ENCODE measurements around the gene ANGEL1. TPM values are rescaled to one million over a fixed set of nuclear protein-coding genes. Genes with fewer than 3 reads are reported as not detected.

The ANGEL1 gene
- polyA plus RNA-seq, 1 donor = 29.2 TPM

GRCh38 chr14:76752744-76753143 is 59.9 kb downstream of the ANGEL1 start:
- WGBS (ENCODE audit: insufficient coverage, low lambda C conversion rate) = no CpG with 5 or more reads among the region's 6 CpGs
- Histone ChIP-seq H3K27me3 (ENCODE audit: control insufficient read depth, insufficient read depth, low read length) (peaks cover 2% of the 10 kb centered on the region), H3K4me3 (ENCODE audit: low read length) (no peak overlapping the region), H3K36me3 (ENCODE audit: control insufficient read depth, insufficient read depth, low read length) (no peaks in the 10 kb centered on the region), H3K9me3 (ENCODE audit: control insufficient read depth, low read depth, low read length) (no peaks in the 10 kb centered on the region), H3K27ac (ENCODE audit: low read length) (no peak overlapping the region), H3K4me1 (ENCODE audit: control insufficient read depth, insufficient read depth, low read length) (no peaks in the 10 kb centered on the region)
- no peak for DNase-seq

- DNase-seq = no peak
- Histone ChIP-seq H3K27me3 (ENCODE audit: control insufficient read depth, insufficient read depth, low read length) (no peaks in the 10 kb centered on the region), H3K27ac (ENCODE audit: low read length) (no peak overlapping the region), H3K4me3 (ENCODE audit: low read length) (no peak overlapping the region), H3K4me1 (ENCODE audit: control insufficient read depth, insufficient read depth, low read length) (no peaks in the 10 kb centered on the region), H3K36me3 (ENCODE audit: control insufficient read depth, insufficient read depth, low read length) (no peaks in the 10 kb centered on the region), H3K9me3 (ENCODE audit: control insufficient read depth, low read depth, low read length) (no peaks in the 10 kb centered on the region)
- no CpG with 5 or more reads among the region's 7 CpGs for WGBS (ENCODE audit: insufficient coverage, low lambda C conversion rate)
Measured at GRCh38 chr14:76742966-76743365, 69.7 kb downstream of the ANGEL1 start.

DNA sequence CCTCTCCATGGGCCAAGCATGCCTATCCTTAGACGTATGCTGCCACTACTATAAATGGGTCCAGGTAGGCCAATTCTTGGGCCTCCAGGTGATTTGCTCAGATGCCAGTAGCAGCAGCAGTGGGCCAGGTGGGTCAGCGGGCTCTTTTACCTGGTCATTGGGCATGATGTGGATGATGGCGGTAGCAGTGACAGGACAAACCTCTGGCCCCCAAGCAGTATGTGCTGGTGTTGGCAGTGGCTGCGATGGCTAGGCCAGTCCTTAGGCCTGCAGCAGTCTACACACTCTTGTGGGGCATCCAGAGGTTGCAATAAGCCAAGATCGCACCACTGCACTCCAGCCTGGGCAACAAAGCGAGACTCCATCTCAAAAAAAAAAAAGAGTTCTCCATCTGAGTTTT is 70.5 kb downstream of the ANGEL1 start:
- Histone ChIP-seq H3K27me3 (ENCODE audit: control insufficient read depth, insufficient read depth, low read length) (no peaks in the 10 kb centered on the region), H3K9me3 (ENCODE audit: control insufficient read depth, low read depth, low read length) (no peaks in the 10 kb centered on the region), H3K27ac (ENCODE audit: low read length) (no peak overlapping the region), H3K36me3 (ENCODE audit: control insufficient read depth, insufficient read depth, low read length) (no peaks in the 10 kb centered on the region), H3K4me1 (ENCODE audit: control insufficient read depth, insufficient read depth, low read length) (no peaks in the 10 kb centered on the region), H3K4me3 (ENCODE audit: low read length) (no peak overlapping the region)
- no peak for DNase-seq
- WGBS (ENCODE audit: insufficient coverage, low lambda C conversion rate) = no CpG with 5 or more reads among the region's 6 CpGs

DNA sequence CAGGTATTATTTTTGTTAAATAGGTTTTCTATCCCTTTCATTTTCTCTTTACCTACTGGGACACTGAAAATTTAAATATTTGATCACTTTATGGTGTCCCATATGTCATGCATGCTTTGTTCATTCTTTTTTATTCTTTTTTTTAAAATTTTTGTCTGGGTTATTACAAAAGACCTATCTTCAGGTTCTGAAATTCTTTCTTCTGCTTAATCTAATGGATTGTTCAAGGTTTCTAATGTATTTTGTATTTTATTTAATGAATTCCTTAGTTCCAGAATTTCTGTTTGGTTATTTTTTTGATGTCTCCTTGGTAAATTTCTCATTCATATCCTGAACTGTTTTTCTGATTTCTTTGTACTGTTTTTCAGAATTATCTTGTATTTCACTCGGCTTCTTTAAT is 71.6 kb downstream of the ANGEL1 start:
- DNase-seq = no peak
- H3K4me3 ChIP-seq (ENCODE audit: low read length) = no peak overlapping the region
- no peaks in the 10 kb centered on the region for H3K27me3 ChIP-seq (ENCODE audit: control insufficient read depth, insufficient read depth, low read length)
- H3K9me3 ChIP-seq (ENCODE audit: control insufficient read depth, low read depth, low read length) = no peaks in the 10 kb centered on the region
- WGBS (ENCODE audit: insufficient coverage, low lambda C conversion rate) = 80% methylated on average over 1 of the region's 1 CpG
- no peaks in the 10 kb centered on the region for H3K4me1 ChIP-seq (ENCODE audit: control insufficient read depth, insufficient read depth, low read length)
- H3K36me3 ChIP-seq (ENCODE audit: control insufficient read depth, insufficient read depth, low read length) = no peaks in the 10 kb centered on the region
- H3K27ac ChIP-seq (ENCODE audit: low read length) = no peak overlapping the region

Other genes with a start within 250 kb of the ANGEL1 start
- 16.4 TPM for gene VASH1, start 51.4 kb downstream of the ANGEL1 start, polyA plus RNA-seq
- gene LRRC74A, start 13.5 kb upstream of the ANGEL1 start, polyA plus RNA-seq = not detected
- gene IRF2BPL, start 215.8 kb upstream of the ANGEL1 start, polyA plus RNA-seq = 19.4 TPM

Data from large intestine (tissue), 3 donors.